ENCODE results near the gene BAHCC1. TPM values are rescaled to one million over a fixed set of nuclear protein-coding genes. Genes with fewer than 3 reads are reported as not detected.

Gene BAHCC1
- total and polyA plus RNA-seq, 2 of the 8 experiments (the other 6 are each of a cell fraction or from before 2014, with no cell fraction given), result 0.26 to 0.58 TPM

DNA sequence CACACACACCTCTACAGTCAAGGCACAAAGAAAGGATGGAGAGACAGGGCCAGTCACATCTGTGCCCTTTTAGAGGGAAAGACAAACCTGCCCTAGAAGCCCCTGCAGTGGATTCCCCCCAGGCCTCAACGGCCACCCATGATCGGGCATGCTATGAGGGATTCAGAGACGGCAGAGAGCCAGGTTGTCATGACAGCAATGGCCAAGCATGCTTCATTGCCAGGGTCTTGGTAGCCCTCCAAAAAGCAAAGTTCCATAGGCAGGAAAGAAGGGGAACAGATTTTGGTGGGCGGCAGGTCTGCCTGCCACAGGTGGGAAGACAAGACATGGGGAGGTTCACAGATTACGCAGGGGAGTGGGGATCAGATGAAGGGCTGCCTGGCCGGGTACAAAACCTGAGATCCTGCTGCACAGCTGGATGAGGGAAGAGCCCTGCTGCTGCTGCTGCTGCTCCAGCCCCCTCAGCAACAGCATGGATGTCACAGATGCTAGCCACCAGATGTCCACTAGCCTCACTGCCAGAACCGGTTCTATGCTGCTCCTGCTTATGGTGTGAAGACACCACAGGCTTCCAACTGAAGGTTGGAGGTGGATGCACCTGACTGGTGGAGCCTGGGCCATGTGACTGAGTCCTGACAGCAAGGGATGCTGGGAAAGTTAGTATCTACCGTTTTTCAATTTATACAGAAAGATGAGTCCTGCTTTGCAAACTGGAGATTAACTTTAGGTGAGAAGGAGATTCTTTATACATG, 99.5 kb downstream of the BAHCC1 start:
- WGBS, 2 experiments (ENCODE audit: extremely low coverage in 1 of 2, insufficient coverage in 1 of 2, insufficient read length in 1 of 2, insufficient replicate concordance in 2 of 2, low coverage in 1 of 2, low lambda C conversion rate in 2 of 2, missing lambda C conversion rate in 1 of 2), result 82% methylated on average over 8 of the region's 8 CpGs; no CpG with 5 or more reads in 1 of the 2 experiments
- no peaks in the 10 kb centered on the region for H3K9me3 ChIP-seq (ENCODE audit: insufficient read depth in 2 of 2, low read depth in 1 of 2, low read length in 1 of 2)
- no peak overlapping the region for H3K23ac ChIP-seq (ENCODE audit: insufficient read length)
- no peak overlapping the region for H3K27ac ChIP-seq (ENCODE audit: low read depth, low read length)
- H3K79me2 ChIP-seq (ENCODE audit: control insufficient read depth in 1 of 2, insufficient read depth in 2 of 2, low read length in 2 of 2), result no peaks in the 10 kb centered on the region
- no peak overlapping the region for H4K5ac ChIP-seq (ENCODE audit: insufficient read length, low read depth, low read length)
- H4K20me1 ChIP-seq (replicated peaks in 1 of 2; ENCODE audit: control insufficient read depth in 1 of 2, insufficient read depth in 2 of 2, low read length in 2 of 2), result no peaks in the 10 kb centered on the region
- H2BK5ac ChIP-seq (ENCODE audit: low read depth, low read length), result no peak overlapping the region
- H4K8ac ChIP-seq (ENCODE audit: extremely low read depth, insufficient read depth, low read length), result no peak overlapping the region
- H3K4ac ChIP-seq (replicated peaks; ENCODE audit: insufficient read length, low read depth, low read length), result peak overlapping the region; percentile 4
- H3K4me3 ChIP-seq (ENCODE audit: extremely low read depth in 1 of 4, insufficient read depth in 2 of 4, low read depth in 3 of 4, low read length in 4 of 4), result no peak overlapping the region
- H2BK12ac ChIP-seq (ENCODE audit: low read depth, low read length), result no peak overlapping the region
- H2BK20ac ChIP-seq (ENCODE audit: low read length), result no peak overlapping the region
- TF ChIP-seq, protein P1, sequence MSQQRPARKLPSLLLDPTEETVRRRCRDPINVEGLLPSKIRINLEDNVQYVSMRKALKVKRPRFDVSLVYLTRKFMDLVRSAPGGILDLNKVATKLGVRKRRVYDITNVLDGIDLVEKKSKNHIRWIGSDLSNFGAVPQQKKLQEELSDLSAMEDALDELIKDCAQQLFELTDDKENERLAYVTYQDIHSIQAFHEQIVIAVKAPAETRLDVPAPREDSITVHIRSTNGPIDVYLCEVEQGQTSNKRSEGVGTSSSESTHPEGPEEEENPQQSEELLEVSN (IDR thresholded peaks at IDR 0.05), result peak; percentile 12; the same call in 1 of the 2 replicates
- TF ChIP-seq SUZ12 (IDR thresholded peaks at IDR 0.05; ENCODE audit: low read length) (no peak), USF2 (IDR thresholded peaks at IDR 0.05; ENCODE audit: low read length) (peak; percentile 72), CREB1 (IDR thresholded peaks at IDR 0.05) (no peak)
- TF ChIP-seq, protein P2, sequence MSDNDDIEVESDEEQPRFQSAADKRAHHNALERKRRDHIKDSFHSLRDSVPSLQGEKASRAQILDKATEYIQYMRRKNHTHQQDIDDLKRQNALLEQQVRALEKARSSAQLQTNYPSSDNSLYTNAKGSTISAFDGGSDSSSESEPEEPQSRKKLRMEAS (IDR thresholded peaks at IDR 0.05), result peak; percentile 58
- FAIRE-seq (no peak), DNase-seq (ENCODE audit: low read depth in 1 of 2, low spot score in 2 of 2) (no peak)
- H4K91ac ChIP-seq (replicated peaks; ENCODE audit: insufficient read length, low read length), result no peak overlapping the region
- H3K18ac ChIP-seq (ENCODE audit: extremely low read depth, low read length), result no peak overlapping the region
- H3K79me1 ChIP-seq (ENCODE audit: low read depth, low read length), result no peaks in the 10 kb centered on the region
- ChIA-PET POLR2A (ENCODE audit: partially characterized antibody) (interaction anchor here (35.8 kb wide), 1 partner anchor 21 kb away, joined by 1004 read pairs; the partner anchor contains the start of genes ACTG1 and FSCN2), CTCF (ENCODE audit: partially characterized antibody) (interaction anchor here (1.1 kb wide), 1 partner anchor 185 kb away, joined by 3 read pairs; no protein-coding TSS in a partner anchor)
- H2AK5ac ChIP-seq (ENCODE audit: low read depth, low read length), result no peak overlapping the region
- no peak overlapping the region for H3K9ac ChIP-seq (replicated peaks in 1 of 4; ENCODE audit: extremely low read depth in 1 of 4, low read depth in 3 of 4, low read length in 3 of 4)
- H3K27me3 ChIP-seq (replicated peaks in 1 of 4; ENCODE audit: control insufficient read depth in 3 of 4, extremely low read depth in 1 of 4, insufficient read depth in 3 of 4, low read length in 3 of 4), result peaks cover 0 to 5% (median 2%) of the 10 kb centered on the region in 4 experiments; a peak in 3 of 7 replicates
- H3K4me1 ChIP-seq (replicated peaks in 1 of 4; ENCODE audit: control insufficient read depth in 3 of 4, insufficient read depth in 4 of 4, low read length in 3 of 4), result peaks cover 4 to 17% (median 11%) of the 10 kb centered on the region in 4 experiments
- no peaks in the 10 kb centered on the region for H3K23me2 ChIP-seq (ENCODE audit: low read depth, low read length)
- no peak overlapping the region for H2BK15ac ChIP-seq (ENCODE audit: low read length)
- no peak overlapping the region for H3K56ac ChIP-seq (replicated peaks; ENCODE audit: insufficient read length, low read depth, low read length)
- H3K36me3 ChIP-seq (ENCODE audit: control insufficient read depth in 2 of 4, insufficient read depth in 4 of 4, low read length in 3 of 4), result no peaks in the 10 kb centered on the region
- H2AFZ ChIP-seq (ENCODE audit: low read length), result no peak overlapping the region
- H2BK120ac ChIP-seq (replicated peaks; ENCODE audit: low read depth, low read length), result no peak overlapping the region
- H3K4me2 ChIP-seq (ENCODE audit: insufficient read depth in 1 of 2, low read depth in 2 of 2, low read length in 2 of 2), result no peak overlapping the region
- H3K14ac ChIP-seq (ENCODE audit: insufficient read length), result no peak overlapping the region

Data from H1 (cell line).